ENCODE results near the gene PTTG1IP.

The PTTG1IP gene

GRCh38 chr21:44905016-44905727 is 31.7 kb upstream of the PTTG1IP start:
- CTCF ChIA-PET: interaction anchor here (0.7 kb wide), 1 partner anchor 12 kb away, joined by 4 read pairs; no protein-coding TSS in a partner anchor
- POLR2A ChIA-PET: no interaction called here
- no peak for DNase-seq (ENCODE audit: extremely low spot score)
- no peak for TF ChIP-seq CTCF (IDR thresholded peaks at IDR 0.05; ENCODE audit: control extremely low read depth, extremely low read depth, low read depth, missing control alignments)

- POLR2A ChIA-PET: no interaction called here
- no peak for DNase-seq (ENCODE audit: extremely low spot score)
- CTCF ChIA-PET: interaction anchor here (0.9 kb wide), 1 partner anchor 10 kb away, joined by 3 read pairs; no protein-coding TSS in a partner anchor
- TF ChIP-seq CTCF (IDR thresholded peaks at IDR 0.05; ENCODE audit: control extremely low read depth, extremely low read depth, low read depth, missing control alignments): no peak
These were observed 30.8 kb upstream of the PTTG1IP start for GRCh38 chr21:44904141-44904923.

GRCh38 chr21:44903689-44904088 is 30.2 kb upstream of the PTTG1IP start:
- DNase-seq (ENCODE audit: extremely low spot score): no peak
- no peak for TF ChIP-seq CTCF (IDR thresholded peaks at IDR 0.05; ENCODE audit: control extremely low read depth, extremely low read depth, low read depth, missing control alignments)
- CTCF ChIA-PET: interaction anchor here (0.9 kb wide), 1 partner anchor 10 kb away, joined by 3 read pairs; no protein-coding TSS in a partner anchor
- POLR2A ChIA-PET: no interaction called here

- POLR2A ChIA-PET: no interaction called here
- no peak for DNase-seq (ENCODE audit: extremely low spot score)
- CTCF ChIA-PET: interaction anchor here (0.9 kb wide), 1 partner anchor 9 kb away, joined by 3 read pairs; no protein-coding TSS in a partner anchor
- TF ChIP-seq CTCF (IDR thresholded peaks at IDR 0.05; ENCODE audit: control extremely low read depth, extremely low read depth, low read depth, missing control alignments): no peak
These were observed 29.7 kb upstream of the PTTG1IP start for GRCh38 chr21:44903050-44903685.

- POLR2A ChIA-PET: no interaction called here
- DNase-seq (ENCODE audit: extremely low spot score): no peak
- no peak for TF ChIP-seq CTCF (IDR thresholded peaks at IDR 0.05; ENCODE audit: control extremely low read depth, extremely low read depth, low read depth, missing control alignments)
- CTCF ChIA-PET: no interaction called here
These were observed 29.0 kb upstream of the PTTG1IP start for GRCh38 chr21:44902268-44903049.
